Neural progenitor cell (in vitro differentiated cells): ENCODE results near the gene JRKL. TPM values are rescaled to one million over a fixed set of nuclear protein-coding genes. Genes with fewer than 3 reads are reported as not detected.

Experiments
- DNase-seq: peaks from one replicate; pipeline ENCODE4 v3.0.0-alpha.2; 2016; ENCODE audit warnings: low spot score
- H2AFZ ChIP-seq: fragments of 200-600 bp; sonication (generic); replicated peaks from 2 replicates; pipeline ENCODE4 v1.6.1; 2016; ENCODE audit warnings: antibody characterized with exemption
- H3F3A ChIP-seq: fragments of 200-600 bp; sonication (generic); 2 replicates; pipeline ENCODE4 v1.6.1; 2016; ENCODE audit warnings: antibody characterized with exemption, low read depth
- H3K27ac ChIP-seq: fragments of 200-600 bp; sonication (generic); 2 replicates; pipeline ENCODE4 v1.5.1; 2016; ENCODE audit warnings: mild to moderate bottlenecking
- H3K27me3 ChIP-seq: fragments of 200-600 bp; sonication (generic); 2 replicates; pipeline ENCODE4 v1.6.1; 2016; ENCODE audit warnings: mild to moderate bottlenecking, moderate library complexity
- H3K36me3 ChIP-seq: fragments of 200-600 bp; sonication (generic); 2 replicates; pipeline ENCODE4 v1.5.1; 2016
- H3K4me1 ChIP-seq: fragments of 200-600 bp; sonication (generic); 2 replicates; pipeline ENCODE4 v1.6.1; 2016; ENCODE audit warnings: mixed run types
- H3K4me2 ChIP-seq: fragments of 200-600 bp; sonication (generic); 2 replicates; pipeline ENCODE4 v1.6.1; 2016
- H3K4me3 ChIP-seq: fragments of 200-600 bp; sonication (generic); 2 replicates; pipeline ENCODE4 v1.5.1; 2016
- H3K79me2 ChIP-seq: fragments of 200-600 bp; sonication (generic); 2 replicates; pipeline ENCODE4 v1.6.1; 2016; ENCODE audit warnings: low read depth
- H3K9ac ChIP-seq: fragments of 200-600 bp; sonication (generic); 2 replicates; pipeline ENCODE4 v1.6.1; 2016
- H3K9me3 ChIP-seq: fragments of 200-600 bp; sonication (generic); 2 replicates; pipeline ENCODE4 v1.5.1; 2016; ENCODE audit warnings: low read depth
- H4K20me1 ChIP-seq: fragments of 200-600 bp; sonication (generic); 2 replicates; pipeline ENCODE4 v1.6.1; 2016; ENCODE audit warnings: low read depth
- H3K27ac Mint-ChIP-seq: 3 replicates; pipeline ENCODE4 v1.8.0; 2021; ENCODE audit warnings: mixed read lengths
- H3K27me3 Mint-ChIP-seq: 2 replicates; pipeline ENCODE4 v1.8.0; 2022; ENCODE audit warnings: low read depth, mild to moderate bottlenecking, inconsistent platforms, moderate library complexity, mixed read lengths; ENCODE audit not compliant: insufficient read depth
- H3K36me3 Mint-ChIP-seq: 3 replicates; pipeline ENCODE4 v1.8.0; 2021; ENCODE audit warnings: mixed read lengths
- H3K4me1 Mint-ChIP-seq: 3 replicates; pipeline ENCODE4 v1.8.0; 2021; ENCODE audit warnings: mixed read lengths
- H3K4me3 Mint-ChIP-seq: 3 replicates; pipeline ENCODE4 v1.8.0; 2021; ENCODE audit warnings: mild to moderate bottlenecking, moderate library complexity, mixed read lengths
- H3K9me3 Mint-ChIP-seq: 3 replicates; pipeline ENCODE4 v1.8.0; 2020; ENCODE audit warnings: mixed read lengths
- CTCF ChIP-seq: fragments of 200-600 bp; sonication (generic); IDR thresholded peaks from 2 replicates; pipeline ENCODE4 v1.5.1; 2017; ENCODE audit warnings: antibody characterized with exemption, mild to moderate bottlenecking
- EZH2 ChIP-seq: fragments of 200-600 bp; sonication (generic); IDR thresholded peaks from 2 replicates; pipeline ENCODE4 v1.6.1; 2017; ENCODE audit warnings: antibody characterized with exemption, mild to moderate bottlenecking, moderate library complexity
- EZH2phosphoT487 ChIP-seq: fragments of 200-600 bp; sonication (generic); IDR thresholded peaks from 2 replicates; pipeline ENCODE4 v1.6.1; 2017; ENCODE audit warnings: antibody characterized with exemption
- total RNA-seq: library from RNA; depleted of rRNA; stranded (reverse); fragments of >200 nt; gene quantifications from 2 replicates; pipeline ENCODE4 v1.2.3, GENCODE V29; 2015; ENCODE audit warnings: low replicate concordance

JRKL gene
- total RNA-seq, 1 donor from 2014 or later, result 13.4 TPM

- Histone ChIP-seq H3K4me1 (peaks cover 11% of the 10 kb centered on the region), H3K9ac (peak overlapping the region; percentile 44), H3K27ac (peak overlapping the region; percentile 95), H3K4me3 (peak overlapping the region; percentile 73), H2AFZ (peak overlapping the region; percentile 20), H3K79me2 (peaks cover 35% of the 10 kb centered on the region), H3F3A (peaks cover 31% of the 10 kb centered on the region), H4K20me1 (no peaks in the 10 kb centered on the region), H3K27me3 (no peaks in the 10 kb centered on the region), H3K36me3 (no peaks in the 10 kb centered on the region), H3K4me2 (peak overlapping the region; percentile 94), H3K9me3 (no peaks in the 10 kb centered on the region)
- Mint-ChIP-seq H3K4me1 (peaks cover 24% of the 10 kb centered on the region), H3K9me3 (peaks cover 16% of the 10 kb centered on the region), H3K36me3 (peaks cover 26% of the 10 kb centered on the region), H3K27ac (peak overlapping the region; percentile 98), H3K27me3 (no peaks in the 10 kb centered on the region), H3K4me3 (peak overlapping the region; percentile 96)
- no peak for TF ChIP-seq EZH2phosphoT487
- TF ChIP-seq CTCF, result no peak
- no peak for TF ChIP-seq EZH2
- DNase-seq, result peak; percentile 91
Observed at GRCh38 chr11:96388891-96389719, 708 bp upstream of the JRKL start.

GRCh38 chr11:96390488-96390792 is 627 bp downstream of the JRKL start:
- Histone ChIP-seq H3K79me2 (peaks cover 35% of the 10 kb centered on the region), H3K4me1 (peaks cover 11% of the 10 kb centered on the region), H3F3A (peaks cover 32% of the 10 kb centered on the region), H2AFZ (peak overlapping the region; percentile 30), H4K20me1 (no peaks in the 10 kb centered on the region), H3K27me3 (no peaks in the 10 kb centered on the region), H3K9me3 (no peaks in the 10 kb centered on the region), H3K4me2 (peak overlapping the region; percentile 82), H3K4me3 (peak overlapping the region; percentile 73), H3K27ac (no peak overlapping the region), H3K36me3 (no peaks in the 10 kb centered on the region), H3K9ac (no peak overlapping the region)
- H3K4me3 Mint-ChIP-seq, result peak overlapping the region; percentile 96
- peaks cover 24% of the 10 kb centered on the region for H3K4me1 Mint-ChIP-seq
- peaks cover 16% of the 10 kb centered on the region for H3K9me3 Mint-ChIP-seq
- TF ChIP-seq EZH2phosphoT487 (no peak), CTCF (no peak), EZH2 (no peak)
- H3K27ac Mint-ChIP-seq, result peak overlapping the region; percentile 10
- no peak for DNase-seq
- no peaks in the 10 kb centered on the region for H3K27me3 Mint-ChIP-seq
- H3K36me3 Mint-ChIP-seq, result peaks cover 22% of the 10 kb centered on the region

GRCh38 chr11:96391698-96392307 is 2.0 kb downstream of the JRKL start:
- Histone ChIP-seq H3K4me2 (no peak overlapping the region), H2AFZ (no peak overlapping the region), H3K9ac (no peak overlapping the region), H3K4me3 (no peak overlapping the region), H3K4me1 (peaks cover 11% of the 10 kb centered on the region), H3K27me3 (no peaks in the 10 kb centered on the region), H3K36me3 (no peaks in the 10 kb centered on the region), H3K79me2 (peaks cover 26% of the 10 kb centered on the region), H3F3A (peaks cover 32% of the 10 kb centered on the region), H4K20me1 (no peaks in the 10 kb centered on the region), H3K27ac (no peak overlapping the region), H3K9me3 (no peaks in the 10 kb centered on the region)
- TF ChIP-seq EZH2 (no peak), EZH2phosphoT487 (no peak), CTCF (no peak)
- Mint-ChIP-seq H3K27ac (no peak overlapping the region), H3K9me3 (peaks cover 16% of the 10 kb centered on the region), H3K4me3 (peak overlapping the region; percentile 52), H3K36me3 (peaks cover 22% of the 10 kb centered on the region), H3K4me1 (peaks cover 24% of the 10 kb centered on the region), H3K27me3 (no peaks in the 10 kb centered on the region)
- DNase-seq, result no peak
